HepG2 (cell line): ENCODE data around the gene CCDC87. TPM values are rescaled to one million over a fixed set of nuclear protein-coding genes. Genes with fewer than 3 reads are reported as not detected.

Experiments used
- ATAC-seq: fragments of 200-7000 bp; cut with Tn5 transposase; 3 replicates; pipeline ENCODE4 v1.9.1; 2020; ENCODE audit warnings: mild to moderate bottlenecking, moderate library complexity
- BruUV-seq: library from RNA; stranded (reverse); fragments of 400-500 nt; replicated peaks from 2 replicates; lab custom pipeline; 2021; lab: Mats Ljungman, UMichigan
- CTCF ChIA-PET: fragments of 300-600 bp; formaldehyde crosslinking; extraction: SDS; loops from one replicate; lab custom pipeline; 2021; ENCODE audit warnings: low total read pairs, inconsistent platforms, low intra/inter-chr PET ratio; lab: Yijun Ruan, JAX
- POLR2A ChIA-PET: fragments of 350-600 bp; sonication (Branson Sonifier 250); formaldehyde crosslinking; loops from one replicate; lab custom pipeline; 2020; ENCODE audit warnings: antibody characterized with exemption, inconsistent platforms; lab: Yijun Ruan, JAX
- DNase-seq: peaks from one replicate; pipeline ENCODE4 v3.0.0-alpha.2; 2015; ENCODE audit warnings: low spot score
- FAIRE-seq: peaks from 3 replicates; lab custom pipeline; 2011; peaks lifted over from hg19 to GRCh38; lab: Jason Lieb, UNC
- H2AFZ ChIP-seq: one replicate; pipeline ENCODE4 v1.6.1; 2011; ENCODE audit warnings: low read length, inconsistent platforms
- H3K27ac ChIP-seq: fragments of 300-600 bp; 3 replicates; pipeline ENCODE4 v1.8.0; 2011; ENCODE audit warnings: mixed run types, mild to moderate bottlenecking, mixed read lengths, low read length, inconsistent platforms; ENCODE audit not compliant: insufficient read depth; ENCODE audit errors: extremely low read length
- H3K27me3 ChIP-seq, 2 experiments: fragments of 200-600 bp in 1 of 2; 2 replicates in 1 of 2; 3 replicates in 1 of 2; pipeline versions ENCODE4 v1.6.0 to v1.8.0; 2011; ENCODE audit warnings: low read length in 2 of 2, mild to moderate bottlenecking in 2 of 2, moderate library complexity in 2 of 2, inconsistent platforms in 1 of 2; ENCODE audit not compliant: insufficient read depth in 2 of 2, control insufficient read depth in 1 of 2
- H3K36me3 ChIP-seq, 2 experiments: fragments of 200-600 bp in 1 of 2; replicated peaks in 1 of 2; 2 replicates in 1 of 2; 3 replicates in 1 of 2; pipeline versions ENCODE4 v1.5.1 to v1.8.0; 2011; ENCODE audit warnings: low read length in 2 of 2, inconsistent platforms in 1 of 2; ENCODE audit not compliant: insufficient read depth in 2 of 2, control insufficient read depth in 1 of 2
- H3K4me1 ChIP-seq: 2 replicates; pipeline ENCODE4 v1.5.1; 2012; ENCODE audit warnings: low read length, inconsistent platforms; ENCODE audit not compliant: insufficient read depth
- H3K4me2 ChIP-seq: 2 replicates; pipeline ENCODE4 v1.6.0; 2011; ENCODE audit warnings: low read depth, low read length, inconsistent platforms
- H3K4me3 ChIP-seq, 3 experiments: fragments of 200-600 bp in 1 of 3; sonication (generic), shearing (Covaris generic) in 1 of 3; replicated peaks in 1 of 3; 2 replicates each; pipeline ENCODE4 v1.5.1; 2011 to 2016; ENCODE audit warnings: low read length in 3 of 3, inconsistent platforms in 2 of 3, low read depth in 2 of 3, mild to moderate bottlenecking in 2 of 3, control low read depth in 1 of 3, mixed read lengths in 1 of 3; ENCODE audit not compliant: insufficient read depth in 1 of 3
- H3K79me2 ChIP-seq: one replicate; pipeline ENCODE4 v1.6.1; 2011; ENCODE audit warnings: low read length, inconsistent platforms; ENCODE audit not compliant: insufficient read depth
- H3K9ac ChIP-seq: 2 replicates; pipeline ENCODE4 v1.6.0; 2011; ENCODE audit warnings: mild to moderate bottlenecking, low read depth, low read length, inconsistent platforms; ENCODE audit not compliant: insufficient read depth
- H3K9me3 ChIP-seq: 2 replicates; pipeline ENCODE4 v1.5.1; 2012; ENCODE audit warnings: mild to moderate bottlenecking, low read length
- H4K20me1 ChIP-seq: 2 replicates; pipeline ENCODE4 v1.6.0; 2011; ENCODE audit warnings: inconsistent platforms, mild to moderate bottlenecking, low read length, moderate library complexity; ENCODE audit not compliant: insufficient read depth
- LCORL ChIP-seq, 2 experiments: fragments of 450-650 bp in 1 of 2; sonication (generic) in 1 of 2; formaldehyde crosslinking in 1 of 2; IDR thresholded peaks; 2 replicates each; pipeline versions ENCODE4 v1.5.0 to v1.6.1; 2017 to 2020; ENCODE audit warnings: antibody characterized with exemption in 1 of 2, missing genetic modification reagents in 1 of 2
- NCOA5 ChIP-seq: sonication (generic); formaldehyde crosslinking; IDR thresholded peaks from 2 replicates; pipeline ENCODE4 v1.4.0; 2020; ENCODE audit warnings: missing genetic modification reagents
- NR2F1 ChIP-seq, 2 experiments: fragments of 450-650 bp in 1 of 2; formaldehyde crosslinking in 1 of 2; IDR thresholded peaks; 2 replicates each; pipeline versions ENCODE4 v1.5.0 to v1.6.1; 2016 to 2020; ENCODE audit warnings: mild to moderate bottlenecking in 1 of 2, missing compliant biosample characterization in 1 of 2, missing genetic modification reagents in 1 of 2, moderate library complexity in 1 of 2
- TMF1 ChIP-seq: sonication (generic); formaldehyde crosslinking; IDR thresholded peaks from 2 replicates; pipeline ENCODE4 v1.8.1; 2022; ENCODE audit warnings: low read depth, missing genetic modification reagents
- ZBTB42 ChIP-seq: sonication (generic); formaldehyde crosslinking; IDR thresholded peaks from 2 replicates; pipeline ENCODE4 v1.5.0; 2020; ENCODE audit warnings: mild to moderate bottlenecking, missing genetic modification reagents
- ZNF737 ChIP-seq: sonication (generic); formaldehyde crosslinking; IDR thresholded peaks from 2 replicates; pipeline ENCODE4 v1.5.0; 2020; ENCODE audit warnings: missing genetic modification reagents, mild to moderate bottlenecking, borderline replicate concordance
- WGBS: methylation state at CpG from one replicate; pipeline ENCODE4 v1.1.6; 2017; ENCODE audit warnings: low lambda C conversion rate; 5-methylcytosine and 5-hydroxymethylcytosine counted together
- in situ Hi-C: cut with HindIII; loops from 2 replicates; pipeline ENCODE4 v1.10.0; 2017; ENCODE audit warnings: low pct_unique_long_range_greater_than_20kb; ENCODE audit not compliant: extremely low pct_ligation_motif_present
- intact Hi-C: fragments of 100-400 bp; cut with micrococcal nuclease; formaldehyde crosslinking; loops from one replicate; pipeline ENCODE4 v1.10.0; 2022; ENCODE audit not compliant: unreplicated experiment
- polyA plus RNA-seq, 8 experiments: library from polyadenylated mRNA; depleted of rRNA in 3 of 8; stranded (reverse) in 7 of 8; unstranded in 1 of 8; fragments of >200 nt; fragmentation: Illumina TruSeq in 4 of 8; extraction: Trizol in 4 of 8; gene quantifications; 2 replicates each; pipeline versions ENCODE4 v1.2.1 to v1.2.3, GENCODE V29; 2011 to 2016; ENCODE audit warnings: low read depth in 4 of 8, missing spikeins in 1 of 8, mixed read lengths in 1 of 8; ENCODE audit not compliant: insufficient read depth in 1 of 8
- total RNA-seq, 5 experiments: library from RNA; depleted of rRNA; stranded (reverse); fragments of >200 nt; fragmentation: Illumina TruSeq; extraction: Trizol; gene quantifications; 2 replicates each; pipeline ENCODE4 v1.2.3, GENCODE V29; 2016; ENCODE audit warnings: low read depth in 1 of 5
- TF ChIP-seq, protein P1 (sequence below): IDR thresholded peaks from 2 replicates; pipeline ENCODE4 v1.6.1; 2016; ENCODE audit warnings: low read depth, control low read depth
- TF ChIP-seq, protein P2 (sequence below): sonication (generic); formaldehyde crosslinking; IDR thresholded peaks from 2 replicates; pipeline ENCODE4 v1.4.0; 2020; ENCODE audit warnings: mild to moderate bottlenecking, missing genetic modification reagents
- TF ChIP-seq, protein P3 (sequence below): sonication (generic); formaldehyde crosslinking; IDR thresholded peaks from 2 replicates; pipeline ENCODE4 v1.5.1; 2020; ENCODE audit warnings: mild to moderate bottlenecking, missing genetic modification reagents, moderate library complexity
- TF ChIP-seq, protein P4 (sequence below): IDR thresholded peaks from 2 replicates; pipeline ENCODE4 v1.6.1; 2016; ENCODE audit warnings: missing genetic modification reagents, missing compliant biosample characterization

CCDC87 gene
- total and polyA plus RNA-seq, 2 of the 13 experiments (the other 11 are each of a cell fraction or from before 2014, with no cell fraction given) = 0.05 to 0.42 TPM

DNA sequence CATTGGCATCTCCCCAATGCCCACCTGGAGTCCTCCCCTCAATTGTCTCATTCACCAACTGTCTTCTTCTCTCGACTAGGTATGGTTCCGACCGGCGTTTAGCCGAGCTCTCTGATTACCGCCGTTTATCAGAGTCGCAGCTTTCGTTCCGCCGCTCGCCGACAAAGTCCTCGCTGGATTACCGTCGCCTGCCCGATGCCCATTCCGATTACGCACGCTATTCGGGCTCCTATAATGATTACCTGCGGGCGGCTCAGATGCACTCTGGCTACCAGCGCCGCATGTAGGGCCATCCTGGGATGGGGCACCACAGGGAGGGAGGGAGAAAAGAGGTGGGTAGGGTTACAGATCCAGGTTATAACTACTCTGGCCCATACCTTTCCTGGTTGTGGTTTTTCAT lies 33.5 kb upstream of the CCDC87 start (continued):
- no peak for TF ChIP-seq NR2F1 (CRISPR knock-in tag; IDR thresholded peaks at IDR 0.05)
- TF ChIP-seq, all 625 proteins: peak for 0

DNA sequence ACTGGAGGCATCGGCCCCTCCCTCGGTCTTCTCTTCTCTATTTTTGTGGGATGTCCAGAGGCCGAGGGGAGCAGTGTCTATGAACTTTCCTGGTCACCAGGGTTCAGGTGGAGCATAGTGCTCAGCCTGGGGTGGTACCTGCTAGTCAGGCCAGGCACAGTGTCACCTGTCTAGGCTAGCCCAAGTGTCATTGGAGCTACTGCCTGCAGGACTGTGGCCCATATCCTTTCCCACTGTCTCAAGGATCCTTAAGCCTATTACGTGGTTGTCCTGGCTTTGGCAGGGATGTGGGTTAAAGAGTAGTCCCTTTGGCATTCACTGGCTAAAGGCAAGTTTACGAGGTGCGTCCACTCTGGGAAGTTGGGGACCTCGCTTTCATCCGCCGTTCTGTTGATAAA lies 32.9 kb upstream of the CCDC87 start:
- peaks cover 41 to 85% of the 10 kb centered on the region in 2 experiments for H3K36me3 ChIP-seq

More for the DNA sequence above, 32.9 kb upstream of the CCDC87 start:
- no TSS peak for BruUV-seq
- no peak for FAIRE-seq
- H3K9me3 ChIP-seq = no peaks in the 10 kb centered on the region
- intact Hi-C loops (no loop called here), in situ Hi-C loops (no loop called here)
- H3K4me1 ChIP-seq = peaks cover 29% of the 10 kb centered on the region
- WGBS = 95% methylated on average over 8 of the region's 9 CpGs
- peak; percentile 12; the same call in 2 of the 3 replicates for ATAC-seq
- peaks cover 52% of the 10 kb centered on the region for H4K20me1 ChIP-seq
- no peak overlapping the region for H3K9ac ChIP-seq
- ChIA-PET CTCF (no interaction called here), POLR2A (interaction anchor here (2.8 to 10.6 kb wide), 2 partner anchors 9 to 12 kb away, joined by 12 to 211 read pairs; partner anchors contain the start of genes RBM14 and RBM4)
- TF ChIP-seq, protein P1, sequence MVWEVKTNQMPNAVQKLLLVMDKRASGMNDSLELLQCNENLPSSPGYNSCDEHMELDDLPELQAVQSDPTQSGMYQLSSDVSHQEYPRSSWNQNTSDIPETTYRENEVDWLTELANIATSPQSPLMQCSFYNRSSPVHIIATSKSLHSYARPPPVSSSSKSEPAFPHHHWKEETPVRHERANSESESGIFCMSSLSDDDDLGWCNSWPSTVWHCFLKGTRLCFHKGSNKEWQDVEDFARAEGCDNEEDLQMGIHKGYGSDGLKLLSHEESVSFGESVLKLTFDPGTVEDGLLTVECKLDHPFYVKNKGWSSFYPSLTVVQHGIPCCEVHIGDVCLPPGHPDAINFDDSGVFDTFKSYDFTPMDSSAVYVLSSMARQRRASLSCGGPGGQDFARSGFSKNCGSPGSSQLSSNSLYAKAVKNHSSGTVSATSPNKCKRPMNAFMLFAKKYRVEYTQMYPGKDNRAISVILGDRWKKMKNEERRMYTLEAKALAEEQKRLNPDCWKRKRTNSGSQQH (CRISPR knock-in tag) = no peak
- TF ChIP-seq, protein P2, sequence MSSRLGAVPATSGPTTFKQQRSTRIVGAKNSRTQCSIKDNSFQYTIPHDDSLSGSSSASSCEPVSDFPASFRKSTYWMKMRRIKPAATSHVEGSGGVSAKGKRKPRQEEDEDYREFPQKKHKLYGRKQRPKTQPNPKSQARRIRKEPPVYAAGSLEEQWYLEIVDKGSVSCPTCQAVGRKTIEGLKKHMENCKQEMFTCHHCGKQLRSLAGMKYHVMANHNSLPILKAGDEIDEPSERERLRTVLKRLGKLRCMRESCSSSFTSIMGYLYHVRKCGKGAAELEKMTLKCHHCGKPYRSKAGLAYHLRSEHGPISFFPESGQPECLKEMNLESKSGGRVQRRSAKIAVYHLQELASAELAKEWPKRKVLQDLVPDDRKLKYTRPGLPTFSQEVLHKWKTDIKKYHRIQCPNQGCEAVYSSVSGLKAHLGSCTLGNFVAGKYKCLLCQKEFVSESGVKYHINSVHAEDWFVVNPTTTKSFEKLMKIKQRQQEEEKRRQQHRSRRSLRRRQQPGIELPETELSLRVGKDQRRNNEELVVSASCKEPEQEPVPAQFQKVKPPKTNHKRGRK (CRISPR knock-in tag) = no peak
- TF ChIP-seq TMF1 (CRISPR knock-in tag) (no peak), LCORL (IDR thresholded peaks at IDR 0.05) (no peak), LCORL (CRISPR knock-in tag; IDR thresholded peaks at IDR 0.05) (no peak), ZBTB42 (CRISPR knock-in tag) (no peak), ZNF737 (no peak), NCOA5 (CRISPR knock-in tag) (no peak)
- TF ChIP-seq, protein P3, sequence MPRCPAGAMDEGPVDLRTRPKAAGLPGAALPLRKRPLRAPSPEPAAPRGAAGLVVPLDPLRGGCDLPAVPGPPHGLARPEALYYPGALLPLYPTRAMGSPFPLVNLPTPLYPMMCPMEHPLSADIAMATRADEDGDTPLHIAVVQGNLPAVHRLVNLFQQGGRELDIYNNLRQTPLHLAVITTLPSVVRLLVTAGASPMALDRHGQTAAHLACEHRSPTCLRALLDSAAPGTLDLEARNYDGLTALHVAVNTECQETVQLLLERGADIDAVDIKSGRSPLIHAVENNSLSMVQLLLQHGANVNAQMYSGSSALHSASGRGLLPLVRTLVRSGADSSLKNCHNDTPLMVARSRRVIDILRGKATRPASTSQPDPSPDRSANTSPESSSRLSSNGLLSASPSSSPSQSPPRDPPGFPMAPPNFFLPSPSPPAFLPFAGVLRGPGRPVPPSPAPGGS = no peak
- TF ChIP-seq, protein P4, sequence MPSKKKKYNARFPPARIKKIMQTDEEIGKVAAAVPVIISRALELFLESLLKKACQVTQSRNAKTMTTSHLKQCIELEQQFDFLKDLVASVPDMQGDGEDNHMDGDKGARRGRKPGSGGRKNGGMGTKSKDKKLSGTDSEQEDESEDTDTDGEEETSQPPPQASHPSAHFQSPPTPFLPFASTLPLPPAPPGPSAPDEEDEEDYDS (CRISPR knock-in tag) = no peak
- H2AFZ ChIP-seq = no peak overlapping the region
- DNase-seq = no peak
- no peak overlapping the region for H3K4me2 ChIP-seq
- H3K79me2 ChIP-seq = peaks cover 99% of the 10 kb centered on the region
- no peak overlapping the region for H3K4me3 ChIP-seq
- H3K27me3 ChIP-seq = no peaks in the 10 kb centered on the region
- no peak overlapping the region for H3K27ac ChIP-seq
